Thymus (tissue), 14 donors: ENCODE data around the gene PARG. TPM values are rescaled to one million over a fixed set of nuclear protein-coding genes. Genes with fewer than 3 reads are reported as not detected.
"Not testable (repeated sequence)": the region's sequence is repeated elsewhere in the genome, so short reads cannot be mapped to it uniquely, and the experiment has no call there.

ENCODE experiments used
- DNase-seq, 9 donors: peaks; one replicate each; pipeline ENCODE4 v3.0.0-alpha.2; 2013; ENCODE audit warnings: low spot score in 9 of 9, low read depth in 6 of 9, missing footprints in 1 of 9
- H3K27ac ChIP-seq, 2 donors: one replicate each; pipeline ENCODE4 v1.5.1; 2013; ENCODE audit warnings: control low read depth in 1 of 2, low read depth in 1 of 2, low read length in 1 of 2, mild to moderate bottlenecking in 1 of 2, moderate library complexity in 1 of 2
- H3K27me3 ChIP-seq, 2 donors: one replicate each; pipeline ENCODE4 v1.5.1; 2013; ENCODE audit warnings: low read length in 1 of 2; ENCODE audit not compliant: control insufficient read depth in 2 of 2, insufficient read depth in 1 of 2
- H3K36me3 ChIP-seq, 2 donors: one replicate each; pipeline ENCODE4 v1.5.1; 2013; ENCODE audit warnings: low read length in 1 of 2, mild to moderate bottlenecking in 1 of 2, moderate library complexity in 1 of 2; ENCODE audit not compliant: control insufficient read depth in 2 of 2, insufficient read depth in 2 of 2
- H3K4me1 ChIP-seq, 2 donors: one replicate each; pipeline ENCODE4 v1.5.1; 2013; ENCODE audit warnings: low read length in 2 of 2; ENCODE audit not compliant: control insufficient read depth in 2 of 2, insufficient read depth in 2 of 2
- H3K4me3 ChIP-seq, 2 donors: one replicate each; pipeline ENCODE4 v1.5.1; 2013; ENCODE audit warnings: low read length in 2 of 2, control low read depth in 1 of 2, mild to moderate bottlenecking in 1 of 2
- H3K9me3 ChIP-seq, 2 donors: one replicate each; pipeline ENCODE4 v1.5.1; 2013; ENCODE audit warnings: low read length in 1 of 2, mild to moderate bottlenecking in 1 of 2; ENCODE audit not compliant: control insufficient read depth in 2 of 2, insufficient read depth in 1 of 2
- WGBS: extraction: QIAGEN DNeasy Blood & Tissue Kit; methylation state at CpG from one replicate; pipeline ENCODE4 v1.1.7; 2013; 5-methylcytosine and 5-hydroxymethylcytosine counted together
- long read RNA-seq, 10 donors: transcript quantifications; one replicate each; lab custom pipeline, GENCODE V29; 2026
- polyA plus RNA-seq: library from polyadenylated mRNA; stranded (reverse); fragments of 200-250 nt; gene quantifications from one replicate; pipeline ENCODE4 v1.2.3, GENCODE V29; 2013
- total RNA-seq: library from RNA; stranded (reverse); fragments of 120-200 nt; gene quantifications from one replicate; pipeline ENCODE4 v1.2.4, GENCODE V29; 2013
- donor health status: healthy.

Gene PARG
- total RNA-seq, result 30.4 TPM
- 10.9 TPM for polyA plus RNA-seq
- long read RNA-seq, donor 1, result 0 reads
- long read RNA-seq, donor 2, result 0 reads
- long read RNA-seq, donor 3, result 0 reads
- long read RNA-seq, donor 4, result 0 reads
- long read RNA-seq, donor 5, partial matches to known transcripts, result 17 of 17 reads
- long read RNA-seq, donor 5, other reads (novel, unspliced or antisense), result 0 of 17 reads
- long read RNA-seq, donor 6, partial matches to known transcripts, result 8 of 8 reads
- long read RNA-seq, donor 6, other reads (novel, unspliced or antisense), result 0 of 8 reads
- long read RNA-seq, donor 7, result 0 reads
- long read RNA-seq, donor 8, result 0 reads
- long read RNA-seq, donor 9, result 0 reads
- long read RNA-seq, donor 10, result 0 reads

DNA sequence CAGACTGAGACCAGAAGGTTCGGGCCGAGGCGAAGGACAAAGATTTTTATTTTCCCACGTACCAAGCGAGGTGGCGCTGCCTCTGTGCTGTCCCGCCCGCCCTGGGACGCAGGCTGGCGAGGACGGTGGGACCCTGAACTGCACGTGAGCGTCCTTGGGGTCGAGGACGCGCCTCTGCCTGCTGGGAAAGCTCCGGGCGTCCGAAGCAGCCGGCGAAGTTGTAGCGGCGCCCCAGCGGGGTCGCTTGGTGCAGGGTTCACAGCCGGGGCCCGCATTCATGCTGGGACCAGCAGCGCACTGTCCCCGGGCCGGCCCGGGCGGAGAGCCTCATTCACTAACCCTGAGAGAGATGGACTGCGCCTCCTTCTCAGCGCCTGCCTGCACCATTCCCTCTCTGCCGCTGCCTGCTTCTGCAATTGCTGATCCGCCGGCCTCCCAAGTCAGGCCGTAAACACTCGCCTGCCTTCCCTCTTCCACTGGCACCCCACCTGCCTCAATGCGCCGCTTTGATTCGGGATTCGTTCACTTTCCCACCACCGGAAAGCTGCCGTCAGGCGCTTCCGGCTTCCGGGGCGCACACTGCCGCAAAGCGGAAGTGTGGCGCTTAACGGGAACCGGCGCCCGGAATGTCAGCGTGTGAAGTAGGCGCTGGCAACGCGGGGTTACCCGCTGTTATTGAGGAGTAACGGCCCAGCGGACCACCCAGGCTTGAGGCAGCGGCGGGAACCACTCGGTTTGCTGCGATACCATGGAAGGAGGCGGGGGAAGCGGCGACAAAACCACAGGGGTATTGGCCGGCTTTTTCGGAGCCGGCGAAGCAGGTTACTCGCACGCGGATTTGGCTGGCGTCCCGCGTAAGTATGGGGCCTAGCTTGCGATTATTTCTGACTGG, at the start of gene PARG, which contains the start of gene TIMM23B:
Gene PARG, minus strand, starts transcription at position 581 of the 892 bp plus-strand sequence. Its CDS starts 302 bp downstream, at position 279.
Gene TIMM23B, plus strand, starts transcription at position 607 of the 892 bp plus-strand sequence. Its CDS starts 142 bp downstream, at position 749.
- peak; percentile 33 to 88 (median 74) for DNase-seq
- H3K27me3 ChIP-seq, H3K9me3 ChIP-seq, H3K4me1 ChIP-seq, H3K36me3 ChIP-seq: not testable (repeated sequence)
- under 1% methylated on average over 81 of the region's 81 CpGs for WGBS
- Histone ChIP-seq H3K4me3 (peak within 1 kb of the TSS; percentile 69 to 77), H3K27ac (peak within 1 kb of the TSS; percentile 60 to 75)

DNA sequence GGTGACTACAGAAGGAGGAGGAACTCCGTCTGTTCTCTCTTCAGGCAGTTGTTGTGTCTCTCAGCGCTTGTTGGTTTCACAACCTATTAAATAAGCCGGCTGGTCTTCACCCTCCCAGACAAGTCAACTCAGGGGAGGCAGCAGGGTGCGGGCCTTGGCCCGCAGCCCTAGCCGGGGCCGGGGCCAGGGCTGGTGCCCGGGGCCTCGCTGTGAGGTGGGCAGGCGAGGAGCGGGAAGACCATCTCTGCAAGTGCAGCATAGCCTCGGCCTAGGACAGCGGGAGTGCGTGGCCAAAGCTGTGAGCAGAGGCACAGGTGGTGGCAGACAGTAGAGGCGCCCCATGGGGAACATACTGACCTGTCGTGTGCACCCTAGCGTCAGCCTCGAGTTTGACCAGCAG, 46.5 kb upstream of the PARG start, which contains the start of gene AGAP6:
Gene AGAP6, plus strand, starts transcription at position 31 of the 400 bp plus-strand sequence. Its CDS starts 310 bp downstream, at position 341.
- DNase-seq, H3K27ac ChIP-seq, H3K27me3 ChIP-seq, H3K9me3 ChIP-seq, H3K4me1 ChIP-seq, H3K4me3 ChIP-seq, H3K36me3 ChIP-seq: not testable (repeated sequence)
- 99% methylated on average over 16 of the region's 18 CpGs for WGBS

DNA sequence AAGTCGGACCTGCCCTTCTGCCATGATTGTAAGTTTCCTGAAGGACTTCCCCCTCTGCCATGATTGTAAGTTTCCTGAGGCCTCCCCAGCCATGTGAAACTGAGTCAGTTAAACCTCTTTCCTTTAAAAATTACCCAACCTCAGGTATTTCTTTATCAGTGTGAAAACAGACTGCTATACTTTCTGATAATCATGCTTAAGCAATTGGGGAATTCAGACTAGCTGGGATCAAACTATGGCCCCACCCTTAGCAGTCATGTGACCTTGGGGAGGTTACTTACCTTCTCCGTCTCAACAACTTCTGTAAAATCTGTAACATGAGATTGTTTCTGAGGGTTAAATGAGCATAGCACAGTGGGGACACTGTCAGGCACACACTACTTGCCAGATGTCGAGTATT, 45.4 kb upstream of the PARG start:
- not testable (repeated sequence) for H3K27ac ChIP-seq, H3K9me3 ChIP-seq, H3K4me3 ChIP-seq, H3K4me1 ChIP-seq, DNase-seq, H3K36me3 ChIP-seq, H3K27me3 ChIP-seq
- 81% methylated on average over 3 of the region's 3 CpGs for WGBS

DNA sequence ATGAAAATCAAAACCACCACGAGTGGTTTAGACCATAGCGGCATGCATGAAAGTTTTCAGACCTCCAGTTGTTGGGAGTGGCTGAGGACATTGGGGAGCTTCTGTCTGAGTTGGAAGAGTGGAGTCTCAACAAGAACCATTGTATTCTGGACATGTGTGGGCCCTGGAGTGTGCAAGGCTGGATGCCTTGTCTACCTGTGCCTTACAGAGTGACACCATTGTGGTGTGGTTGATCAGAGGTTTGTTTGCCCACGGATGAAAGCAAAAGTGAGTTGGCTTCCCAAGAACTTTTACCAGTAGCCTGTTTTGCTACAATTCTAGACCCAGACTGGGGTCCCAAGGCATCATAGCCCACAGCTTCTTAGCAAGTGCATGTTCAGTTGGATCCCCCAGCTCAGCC, 35.9 kb upstream of the PARG start:
- not testable (repeated sequence) for H3K9me3 ChIP-seq, H3K4me3 ChIP-seq, H3K27me3 ChIP-seq, DNase-seq, H3K36me3 ChIP-seq, H3K4me1 ChIP-seq, H3K27ac ChIP-seq
- WGBS, result 98% methylated on average over 3 of the region's 3 CpGs

DNA sequence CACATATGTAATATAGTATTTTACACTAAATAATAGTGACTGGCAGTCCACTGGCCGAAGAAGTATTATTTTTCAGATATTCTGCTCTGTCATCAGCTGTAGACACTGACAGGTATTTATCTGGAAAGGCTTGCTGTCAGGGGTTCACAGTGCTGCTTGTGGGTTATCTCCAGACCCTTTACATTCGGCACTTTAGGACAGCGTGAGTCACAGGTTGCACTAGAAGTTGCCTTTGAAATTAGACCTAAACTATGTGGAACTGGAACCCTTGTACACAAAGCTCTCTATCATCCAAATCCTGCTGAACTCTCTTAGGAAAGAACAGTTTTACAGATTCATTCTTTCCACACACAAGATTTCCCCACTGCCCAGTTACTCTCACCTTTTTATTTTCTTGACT, 30.3 kb upstream of the PARG start:
- not testable (repeated sequence) for H3K27ac ChIP-seq, H3K4me1 ChIP-seq, H3K4me3 ChIP-seq, H3K9me3 ChIP-seq, H3K27me3 ChIP-seq, DNase-seq, H3K36me3 ChIP-seq
- WGBS, result 97% methylated on average over 3 of the region's 3 CpGs

DNA sequence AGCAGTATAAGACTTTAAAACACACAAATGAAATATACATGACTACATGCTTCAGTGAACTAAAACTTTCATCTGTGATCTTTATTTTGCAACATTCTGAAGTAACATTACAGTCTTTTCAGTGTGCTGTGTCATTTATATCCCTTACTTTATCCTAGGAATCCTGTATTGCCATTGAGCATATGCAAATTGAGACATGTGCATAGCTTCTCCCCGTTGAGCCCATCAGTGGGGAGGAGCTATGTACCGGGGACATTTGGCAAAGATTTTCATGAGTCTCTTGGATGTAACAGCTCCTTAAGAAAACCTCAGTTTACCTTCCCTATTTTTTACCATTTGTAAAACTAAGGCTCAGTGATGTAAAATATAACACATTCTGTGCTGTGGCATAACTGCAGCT, 29.6 kb upstream of the PARG start:
- WGBS, result 99% methylated on average over 2 of the region's 2 CpGs
- not testable (repeated sequence) for H3K4me1 ChIP-seq, H3K27ac ChIP-seq, H3K36me3 ChIP-seq, H3K27me3 ChIP-seq, DNase-seq, H3K9me3 ChIP-seq, H3K4me3 ChIP-seq

DNA sequence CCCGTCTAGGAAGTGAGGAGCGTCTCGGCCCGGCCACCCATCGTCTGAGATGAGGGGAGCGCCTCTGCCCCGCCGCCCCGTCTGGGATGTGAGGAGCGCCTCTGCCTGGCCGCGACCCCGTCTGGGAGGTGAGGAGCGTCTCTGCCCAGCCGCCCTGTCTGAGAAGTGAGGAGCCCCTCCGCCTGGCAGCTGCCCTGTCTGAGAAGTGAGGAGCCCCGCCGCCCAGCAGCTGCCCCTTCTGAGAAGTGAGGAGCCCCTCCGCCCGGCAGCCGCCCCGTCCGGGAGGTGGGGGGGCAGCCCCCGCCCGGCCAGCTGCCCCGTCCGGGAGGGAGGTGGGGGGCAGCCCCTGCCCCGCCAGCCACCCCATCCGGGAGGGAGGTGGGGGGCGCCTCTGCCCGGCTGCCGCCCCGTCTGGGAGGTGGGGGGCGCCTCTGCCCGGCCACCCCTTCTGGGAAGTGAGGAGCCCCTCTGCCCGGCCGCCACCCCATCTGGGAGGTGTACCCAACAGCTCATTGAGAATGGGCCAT, 28.6 kb upstream of the PARG start:
- H3K4me3 ChIP-seq, H3K27ac ChIP-seq, H3K9me3 ChIP-seq, H3K27me3 ChIP-seq, H3K36me3 ChIP-seq, DNase-seq, H3K4me1 ChIP-seq: not testable (repeated sequence)
- 98% methylated on average over 36 of the region's 37 CpGs for WGBS

DNA sequence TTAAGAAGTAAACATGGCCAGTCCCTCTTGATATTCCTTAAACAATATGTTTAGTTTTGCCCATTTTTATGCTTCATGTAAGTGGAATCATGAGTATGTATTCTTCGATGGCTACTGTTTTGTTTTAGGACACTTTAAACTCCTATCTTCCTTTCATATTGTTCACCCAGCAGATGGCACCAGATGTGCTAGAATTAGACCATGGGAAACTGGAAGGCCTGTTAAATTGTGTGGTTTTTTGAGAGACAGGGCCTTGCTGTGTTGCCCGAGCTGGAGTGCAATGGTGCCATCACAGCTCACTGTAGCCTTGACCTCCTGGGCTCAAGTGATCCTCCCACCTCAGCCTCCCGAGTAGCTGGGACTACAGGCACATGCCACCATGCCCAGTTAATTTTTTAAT, 11.3 kb upstream of the PARG start:
- WGBS, result 96% methylated on average over 3 of the region's 3 CpGs
- not testable (repeated sequence) for H3K4me3 ChIP-seq, H3K27me3 ChIP-seq, H3K4me1 ChIP-seq, H3K36me3 ChIP-seq, H3K9me3 ChIP-seq, H3K27ac ChIP-seq, DNase-seq

DNA sequence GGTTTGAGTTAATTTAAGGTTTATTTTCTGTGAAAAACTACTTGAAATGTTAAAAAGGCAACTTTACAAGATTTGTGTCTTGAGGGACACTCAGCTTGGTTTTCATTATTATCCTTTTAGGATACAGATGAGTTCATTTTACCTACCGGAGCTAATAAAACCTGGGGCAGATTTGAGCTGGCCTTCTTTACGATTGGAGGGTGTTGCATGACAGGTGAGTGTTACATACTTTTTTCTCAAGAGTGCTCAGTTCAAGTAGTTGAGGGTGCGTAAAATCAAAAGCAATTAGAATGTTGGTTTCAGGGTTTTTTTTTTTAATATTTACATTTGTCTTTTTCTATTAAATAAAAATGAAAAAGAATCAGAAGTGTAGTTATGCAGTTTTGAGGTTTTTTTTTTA, 10.2 kb upstream of the PARG start:
- not testable (repeated sequence) for DNase-seq, H3K9me3 ChIP-seq, H3K4me1 ChIP-seq, H3K27ac ChIP-seq, H3K36me3 ChIP-seq, H3K27me3 ChIP-seq, H3K4me3 ChIP-seq
- 95% methylated on average over 3 of the region's 3 CpGs for WGBS
